HG03064 (cell line): ENCODE measurements around the gene CDR2L.
"Not testable (repeated sequence)": the region's sequence is repeated elsewhere in the genome, so short reads cannot be mapped to it uniquely, and the experiment has no call there.

Experiments used
- ATAC-seq: cut with Tn5 transposase; IDR thresholded peaks from one replicate; pipeline ENCODE4 v1.9.1; 2021; ENCODE audit warnings: low read depth; ENCODE audit not compliant: unreplicated experiment

The CDR2L gene

GRCh38 chr17:74957935-74958740 lies 29.3 kb upstream of the CDR2L start:
- no peak for ATAC-seq

GRCh38 chr17:74959826-74960515 lies 27.5 kb upstream of the CDR2L start:
- no peak for ATAC-seq

- no peak for ATAC-seq
These were observed 26.7 kb upstream of the CDR2L start for GRCh38 chr17:74960570-74961342.

- no peak for ATAC-seq
These were observed 25.6 kb upstream of the CDR2L start for GRCh38 chr17:74961657-74962350.

GRCh38 chr17:74962622-74963394 lies 24.6 kb upstream of the CDR2L start:
- no peak for ATAC-seq

- no peak for ATAC-seq
These were observed 23.8 kb upstream of the CDR2L start for GRCh38 chr17:74963656-74964055.

GRCh38 chr17:74964246-74964761 lies 23.1 kb upstream of the CDR2L start:
- ATAC-seq, result no peak

- no peak for ATAC-seq
These were observed 22.3 kb upstream of the CDR2L start for GRCh38 chr17:74964988-74965622.

- ATAC-seq, result no peak
These were observed 19.1 kb upstream of the CDR2L start for GRCh38 chr17:74968361-74968780.

- not testable (repeated sequence) for ATAC-seq
These were observed 17.9 kb upstream of the CDR2L start for GRCh38 chr17:74969501-74969900.

GRCh38 chr17:74970395-74970794 lies 17.0 kb upstream of the CDR2L start:
- ATAC-seq, result no peak

- ATAC-seq, result no peak
These were observed 16.2 kb upstream of the CDR2L start for GRCh38 chr17:74971069-74971841.

GRCh38 chr17:74971842-74972106 lies 15.7 kb upstream of the CDR2L start:
- no peak for ATAC-seq

- ATAC-seq, result no peak
These were observed 15.1 kb upstream of the CDR2L start, which contains the start of gene HID1 for GRCh38 chr17:74972107-74972972. Gene HID1 (minus strand): TSS chr17:74972759. CDS start chr17:74972656, 103 bp downstream.

- ATAC-seq, result no peak
These were observed 14.5 kb upstream of the CDR2L start for GRCh38 chr17:74972973-74973328.

- ATAC-seq, result no peak
These were observed 11.5 kb upstream of the CDR2L start for GRCh38 chr17:74975943-74976342.

GRCh38 chr17:74977802-74978201 lies 9.6 kb upstream of the CDR2L start:
- no peak for ATAC-seq

- ATAC-seq, result no peak
These were observed 9.2 kb upstream of the CDR2L start for GRCh38 chr17:74978240-74978639.
